A549 (cell line): ENCODE results near the gene HIPK3. TPM values are rescaled to one million over a fixed set of nuclear protein-coding genes. Genes with fewer than 3 reads are reported as not detected.

Experiments
- ATAC-seq, 2 experiments: fragments of 200-7000 bp in 1 of 2; fragments of >200 bp in 1 of 2; cut with Nextera tagmentation in 1 of 2; cut with Tn5 transposase in 1 of 2; 3 replicates each; pipeline versions ENCODE4 v1.8.0 to v1.9.1; 2018 to 2020; ENCODE audit warnings: mild to moderate bottlenecking in 1 of 2, moderate library complexity in 1 of 2
- CTCF ChIA-PET: fragments of 300-600 bp; sonication (Branson Sonifier 250); formaldehyde crosslinking; extraction: SDS; loops from one replicate; lab custom pipeline; 2021; ENCODE audit warnings: antibody characterized with exemption, inconsistent platforms; lab: Yijun Ruan, JAX
- POLR2A ChIA-PET: fragments of 350-600 bp; formaldehyde crosslinking; extraction: SDS; loops from one replicate; lab custom pipeline; 2021; ENCODE audit warnings: antibody characterized with exemption, inconsistent platforms; lab: Yijun Ruan, JAX
- DNase-seq, 2 experiments: peaks; one replicate each; pipeline versions ENCODE4 v3.0.0 to v3.0.0-alpha.2; 2011 to 2016; ENCODE audit warnings: low read depth in 1 of 2, low spot score in 1 of 2
- FAIRE-seq: peaks from 2 replicates; lab custom pipeline; 2011; peaks lifted over from hg19 to GRCh38; lab: Jason Lieb, UNC
- H3K27ac ChIP-seq, 2 experiments: fragments of >200 bp; sonication (Bioruptor Twin); formaldehyde crosslinking; 3 replicates each; pipeline ENCODE4 v1.5.1; 2016 to 2017
- H3K4me1 ChIP-seq: fragments of >200 bp; sonication (Bioruptor Twin); formaldehyde crosslinking; 3 replicates; pipeline ENCODE4 v1.6.1; 2016
- H3K4me2 ChIP-seq: fragments of >200 bp; sonication (Bioruptor Twin); formaldehyde crosslinking; 3 replicates; pipeline ENCODE4 v1.6.1; 2016
- H3K4me3 ChIP-seq: fragments of >200 bp; sonication (Bioruptor Twin); formaldehyde crosslinking; 3 replicates; pipeline ENCODE4 v1.5.1; 2016
- H3K9me3 ChIP-seq: fragments of >200 bp; sonication (Bioruptor Twin); formaldehyde crosslinking; 3 replicates; pipeline ENCODE4 v1.6.1; 2016
- CBX8 ChIP-seq: fragments of 200-600 bp; sonication (generic); IDR thresholded peaks from 2 replicates; pipeline ENCODE4 v1.6.1; 2016
- CHD2 ChIP-seq: fragments of 150-350 bp; IDR thresholded peaks from 2 replicates; pipeline ENCODE4 v1.6.1; 2014; ENCODE audit warnings: low read length; ENCODE audit not compliant: partially characterized antibody
- CTCF ChIP-seq: fragments of >200 bp; sonication (Bioruptor Twin); formaldehyde crosslinking; IDR thresholded peaks from 3 replicates; pipeline ENCODE4 v1.5.1; 2016
- E2F6 ChIP-seq: IDR thresholded peaks from 2 replicates; pipeline ENCODE4 v1.6.1; 2012; ENCODE audit warnings: low read depth, borderline replicate concordance
- EHF ChIP-seq: fragments of 250-450 bp; sonication (Bioruptor Pico); IDR thresholded peaks from 2 replicates; pipeline ENCODE4 v1.5.0; 2020; ENCODE audit warnings: mild to moderate bottlenecking
- ELK1 ChIP-seq: fragments of 150-350 bp; IDR thresholded peaks from 2 replicates; pipeline ENCODE4 v1.6.1; 2014; ENCODE audit warnings: low read depth, mild to moderate bottlenecking, low read length
- FOSB ChIP-seq: fragments of 250-450 bp; sonication (Bioruptor Pico); IDR thresholded peaks from 2 replicates; pipeline ENCODE4 v1.5.0; 2020; ENCODE audit warnings: mild to moderate bottlenecking, moderate library complexity
- FOSL2 ChIP-seq, 2 experiments: fragments of 450-650 bp in 1 of 2; fragments of >200 bp in 1 of 2; sonication (Bioruptor Twin) in 1 of 2; formaldehyde crosslinking; IDR thresholded peaks; 2 replicates each; pipeline versions ENCODE4 v1.5.0 to v1.6.1; 2016 to 2020; ENCODE audit warnings: mild to moderate bottlenecking in 1 of 2, moderate library complexity in 1 of 2
- FOXS1 ChIP-seq: fragments of 250-450 bp; sonication (Bioruptor Pico); IDR thresholded peaks from 2 replicates; pipeline ENCODE4 v1.5.0; 2020; ENCODE audit warnings: mild to moderate bottlenecking, moderate library complexity
- HDAC2 ChIP-seq: fragments of 200-600 bp; sonication (generic); IDR thresholded peaks from 2 replicates; pipeline ENCODE4 v1.6.1; 2016
- HOXA7 ChIP-seq: fragments of 250-450 bp; sonication (Bioruptor Pico); IDR thresholded peaks from 2 replicates; pipeline ENCODE4 v1.5.0; 2020; ENCODE audit warnings: mild to moderate bottlenecking, moderate library complexity
- HOXB5 ChIP-seq: fragments of 250-450 bp; sonication (Bioruptor Pico); IDR thresholded peaks from 2 replicates; pipeline ENCODE4 v1.5.0; 2020; ENCODE audit warnings: mild to moderate bottlenecking, moderate library complexity
- JUN ChIP-seq, 2 experiments: fragments of >200 bp; sonication (Bioruptor Twin); formaldehyde crosslinking; IDR thresholded peaks; 2 replicates in 1 of 2; 3 replicates in 1 of 2; pipeline ENCODE4 v1.6.1; 2016 to 2017
- KDM5A ChIP-seq: fragments of 200-600 bp; sonication (generic); IDR thresholded peaks from 2 replicates; pipeline ENCODE4 v1.6.1; 2016; ENCODE audit warnings: antibody characterized with exemption, mild to moderate bottlenecking
- NPAS2 ChIP-seq: fragments of 250-450 bp; sonication (Bioruptor Pico); IDR thresholded peaks from 2 replicates; pipeline ENCODE4 v1.8.0; 2022; ENCODE audit warnings: mild to moderate bottlenecking, moderate library complexity, borderline replicate concordance
- POLR2A ChIP-seq: IDR thresholded peaks from 2 replicates; pipeline ENCODE4 v1.6.1; 2012; ENCODE audit warnings: mild to moderate bottlenecking, low read length
- RCOR1 ChIP-seq: fragments of 150-350 bp; IDR thresholded peaks from 2 replicates; pipeline ENCODE4 v1.6.1; 2014; ENCODE audit warnings: antibody characterized with exemption, low read length, low read depth
- REST ChIP-seq: fragments of 200-600 bp; sonication (generic); IDR thresholded peaks from 2 replicates; pipeline ENCODE4 v1.6.1; 2016; ENCODE audit warnings: antibody characterized with exemption, mild to moderate bottlenecking, moderate library complexity
- RNF2 ChIP-seq: fragments of 200-600 bp; sonication (generic); IDR thresholded peaks from 2 replicates; pipeline ENCODE4 v1.6.1; 2016; ENCODE audit warnings: low read depth, mild to moderate bottlenecking, antibody characterized with exemption, moderate library complexity, borderline replicate concordance
- SREBF2 ChIP-seq: fragments of 450-650 bp; IDR thresholded peaks from 2 replicates; pipeline ENCODE4 v1.6.1; 2014; ENCODE audit warnings: mild to moderate bottlenecking, moderate library complexity
- TP53 ChIP-seq: fragments of 250-450 bp; sonication (Bioruptor Pico); IDR thresholded peaks from 2 replicates; pipeline ENCODE4 v1.5.0; 2021; ENCODE audit warnings: mild to moderate bottlenecking, moderate library complexity
- USF2 ChIP-seq: fragments of 450-650 bp; IDR thresholded peaks from 2 replicates; pipeline ENCODE4 v1.6.1; 2014; ENCODE audit warnings: antibody characterized with exemption
- WGBS: methylation state at CpG from one replicate; pipeline ENCODE4 v1.1.6; 2017; ENCODE audit errors: missing lambda C conversion rate; 5-methylcytosine and 5-hydroxymethylcytosine counted together
- polyA plus RNA-seq, 4 experiments: library from polyadenylated mRNA; depleted of rRNA in 3 of 4; stranded (reverse); fragments of >200 nt; fragmentation: RNase III in 1 of 4; extraction: RNeasy Plus Mini Kit Qiagen cat#74134 plus additional on column Dnase treatment in 1 of 4; gene quantifications; 2 replicates in 3 of 4; 3 replicates in 1 of 4; pipeline ENCODE4 v1.2.3, GENCODE V29; 2011 to 2017

HIPK3 gene
- polyA plus RNA-seq, 2 of the 4 experiments (the other 2 are of a cell fraction): 15.1 to 31.6 TPM

- no peak overlapping the region for H3K27ac ChIP-seq
- WGBS: 40% methylated on average over 4 of the region's 4 CpGs
- DNase-seq (no peak), ATAC-seq (no peak; a peak in 1 of 6 replicates), FAIRE-seq (no peak)
- peaks cover 72% of the 10 kb centered on the region for H3K4me1 ChIP-seq
- POLR2A ChIA-PET: no interaction called here
- TF ChIP-seq HOXA7 (CRISPR knock-in tag) (no peak), REST (no peak), RNF2 (no peak), HDAC2 (no peak), KDM5A (no peak), RCOR1 (no peak), E2F6 (no peak), FOSB (CRISPR knock-in tag) (no peak)
- peak overlapping the region; percentile 46 for H3K4me2 ChIP-seq
- H3K9me3 ChIP-seq: no peaks in the 10 kb centered on the region
- CTCF ChIA-PET: interaction anchor here (0.7 to 1.5 kb wide), 2 partner anchors 10 to 11 kb away, joined by 3 to 6 read pairs; no protein-coding TSS in a partner anchor
- no peak overlapping the region for H3K4me3 ChIP-seq
Measured at GRCh38 chr11:33268945-33269540, 11.9 kb downstream of the HIPK3 start.

- no peak overlapping the region for H3K4me3 ChIP-seq
- ATAC-seq (no peak), DNase-seq (no peak), FAIRE-seq (no peak)
- WGBS: 92% methylated on average over 6 of the region's 6 CpGs
- no peaks in the 10 kb centered on the region for H3K9me3 ChIP-seq
- TF ChIP-seq REST (no peak), HOXB5 (no peak), CTCF (no peak), USF2 (no peak), CHD2 (no peak), POLR2A (no peak), FOSL2 (IDR thresholded peaks at IDR 0.05) (no peak), FOSL2 (CRISPR knock-in tag; IDR thresholded peaks at IDR 0.05) (no peak), TP53 (no peak), JUN (IDR thresholded peaks at IDR 0.05) (no peak), ELK1 (no peak), NPAS2 (no peak), SREBF2 (no peak), CBX8 (no peak), EHF (CRISPR knock-in tag) (no peak), FOXS1 (CRISPR knock-in tag) (no peak)
- H3K27ac ChIP-seq: no peak overlapping the region
- POLR2A ChIA-PET: no interaction called here
- peaks cover 75% of the 10 kb centered on the region for H3K4me1 ChIP-seq
- peak overlapping the region; percentile 46; the same call in 1 of the 3 replicates for H3K4me2 ChIP-seq
- CTCF ChIA-PET: interaction anchor here (0.6 to 1.5 kb wide), 2 partner anchors 11 to 21 kb away, joined by 3 to 6 read pairs; no protein-coding TSS in a partner anchor
Measured at GRCh38 chr11:33269822-33270221, 12.6 kb downstream of the HIPK3 start.
